Stimulated activated CD4-positive, alpha-beta T cell treated with anti-CD3 and anti-CD28 coated beads, Interleukin-15, amount 100 ng/mL, for 1 hour (primary cell): ENCODE measurements around the gene EFCAB7.

Experiments used
- DNase-seq, 2 donors: peaks; one replicate each; pipeline ENCODE4 v3.0.0-alpha.2; 2020; ENCODE audit warnings: low read depth in 1 of 2, low spot score in 1 of 2

The EFCAB7 gene

GRCh38 chr1:63602629-63603028 lies 79.3 kb downstream of the EFCAB7 start:
- DNase-seq: no peak

GRCh38 chr1:63603810-63604209 lies 80.5 kb downstream of the EFCAB7 start:
- no peak for DNase-seq

- DNase-seq: no peak
Observed at GRCh38 chr1:63607322-63607721, 84.0 kb downstream of the EFCAB7 start.

- DNase-seq: no peak
Observed at GRCh38 chr1:63611231-63611630, 87.9 kb downstream of the EFCAB7 start.

GRCh38 chr1:63612564-63612963 lies 89.2 kb downstream of the EFCAB7 start:
- no peak for DNase-seq

GRCh38 chr1:63612971-63613370 lies 89.6 kb downstream of the EFCAB7 start:
- no peak for DNase-seq

- DNase-seq: peak; percentile 10
Observed at GRCh38 chr1:63615768-63616420, 92.6 kb downstream of the EFCAB7 start.

- DNase-seq: no peak
Observed at GRCh38 chr1:63617450-63617849, 94.1 kb downstream of the EFCAB7 start.

- DNase-seq: no peak
Observed at GRCh38 chr1:63618011-63618410, 94.7 kb downstream of the EFCAB7 start.

GRCh38 chr1:63619558-63619957 lies 96.2 kb downstream of the EFCAB7 start:
- DNase-seq: no peak

GRCh38 chr1:63620671-63621070 lies 97.3 kb downstream of the EFCAB7 start:
- no peak for DNase-seq

GRCh38 chr1:63621075-63621474 lies 97.8 kb downstream of the EFCAB7 start:
- no peak for DNase-seq

GRCh38 chr1:63621698-63622097 lies 98.4 kb downstream of the EFCAB7 start:
- no peak for DNase-seq
